NCI-H1105 treated with DMSO at 0.1 percent for 48 hours (cell line): ENCODE measurements around the gene APLP2.

ENCODE experiments used
- DNase-seq: peaks from one replicate; lab custom pipeline; 2025; lab: John Stamatoyannopoulos, UW

Gene APLP2

GRCh38 chr11:130146796-130147195 lies 77.1 kb downstream of the APLP2 start:
- no peak for DNase-seq

DNA sequence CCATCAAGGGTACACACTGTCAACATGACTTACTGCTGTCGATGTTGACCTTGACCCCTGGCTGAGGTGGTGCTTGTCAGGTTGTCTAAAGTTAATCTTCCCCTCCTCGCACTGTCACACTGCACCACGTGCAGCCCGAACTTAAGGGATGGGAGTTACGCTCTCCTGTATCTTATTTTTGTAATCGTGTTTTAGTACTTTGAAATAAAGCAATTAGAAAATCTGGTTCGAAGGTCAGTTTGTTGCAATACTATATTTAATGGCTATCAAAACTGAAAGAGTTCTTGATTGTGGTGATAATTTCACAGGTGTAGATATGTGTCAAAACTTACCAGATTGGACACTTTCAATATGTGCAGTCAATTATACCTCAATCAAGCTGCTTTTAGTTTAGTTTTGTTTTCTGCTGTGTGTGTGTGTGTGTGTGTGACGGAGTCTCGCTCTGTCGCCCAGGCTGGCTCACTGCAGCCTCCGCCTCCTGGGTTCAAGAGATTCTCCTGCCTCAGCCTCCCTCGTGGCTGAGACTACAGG lies 79.2 kb downstream of the APLP2 start:
- DNase-seq, result no peak

- no peak for DNase-seq
These were observed 81.1 kb downstream of the APLP2 start for GRCh38 chr11:130150790-130151189.

- DNase-seq, result no peak
These were observed 81.5 kb downstream of the APLP2 start for GRCh38 chr11:130151196-130151595.

DNA sequence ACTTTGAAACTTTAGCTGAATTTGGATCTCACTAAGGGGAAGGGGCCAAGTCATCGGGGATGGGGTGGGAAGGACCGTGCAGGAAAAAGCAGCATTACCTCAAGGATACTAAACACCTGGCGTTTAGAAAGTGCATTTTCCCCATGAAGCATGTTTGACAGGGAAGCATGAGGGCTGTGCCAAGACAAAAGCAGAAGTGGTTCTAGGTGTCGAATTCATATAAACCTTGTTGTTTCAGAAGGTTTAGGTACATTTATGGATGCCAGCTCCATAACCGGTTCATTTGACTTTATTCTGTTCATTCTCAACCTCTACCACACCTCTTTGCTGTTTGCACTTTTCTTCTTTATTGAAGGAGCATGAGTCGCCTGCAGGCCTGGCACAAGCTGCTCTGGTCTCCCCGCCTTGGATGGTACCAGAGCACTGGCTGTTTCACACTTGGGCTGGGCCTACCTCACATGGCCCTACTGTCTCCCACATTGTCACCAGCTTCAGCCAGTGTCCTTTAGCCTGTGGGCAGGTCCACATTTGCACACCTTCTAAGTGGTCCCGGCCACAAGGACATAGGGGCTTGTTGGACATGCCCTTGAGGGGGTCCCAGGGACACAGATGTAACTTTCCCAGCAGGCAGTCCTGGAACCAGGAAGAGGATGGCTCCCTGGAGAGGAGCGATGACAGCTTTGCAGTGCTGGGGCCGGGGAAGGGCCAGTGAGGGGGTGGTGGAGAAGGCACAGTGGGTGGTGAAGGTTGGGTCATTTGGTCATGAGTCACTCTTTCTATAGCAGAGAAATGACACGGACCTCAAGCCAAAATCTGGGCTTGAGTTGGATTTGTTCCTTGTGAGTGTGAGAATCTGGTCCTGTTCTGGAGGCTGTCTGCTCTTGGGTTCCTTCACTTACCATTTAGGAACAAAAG lies 86.7 kb downstream of the APLP2 start:
- DNase-seq, result no peak

DNA sequence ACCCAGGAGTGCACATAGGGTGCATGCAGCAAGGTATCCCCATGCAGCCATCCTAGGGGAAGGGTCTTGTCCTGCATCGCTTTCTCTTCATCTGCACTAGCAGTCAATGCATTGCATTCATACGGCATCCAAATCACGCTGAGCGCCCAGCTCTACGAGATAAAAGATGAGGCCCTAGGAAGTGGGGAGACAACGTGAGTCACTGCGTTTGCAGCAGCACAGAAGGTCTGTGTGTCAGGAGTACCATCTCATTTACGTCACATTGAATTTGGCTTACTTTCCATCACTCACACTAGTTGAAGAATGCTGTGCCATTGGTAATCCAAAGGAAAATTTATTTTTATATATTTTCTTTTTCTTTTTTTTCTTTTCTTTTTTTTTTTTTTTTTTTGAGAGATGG lies 87.4 kb downstream of the APLP2 start:
- DNase-seq, result no peak

GRCh38 chr11:130157840-130158239 lies 88.1 kb downstream of the APLP2 start:
- DNase-seq, result no peak

- no peak for DNase-seq
These were observed 89.4 kb downstream of the APLP2 start for GRCh38 chr11:130159139-130159538.

GRCh38 chr11:130159657-130160497 lies 90.2 kb downstream of the APLP2 start, which contains the start of gene ST14:
Gene ST14, plus strand, starts transcription at chr11:130159782. Its CDS starts 198 bp downstream, at chr11:130159980.
- DNase-seq, result peak; percentile 83

DNA sequence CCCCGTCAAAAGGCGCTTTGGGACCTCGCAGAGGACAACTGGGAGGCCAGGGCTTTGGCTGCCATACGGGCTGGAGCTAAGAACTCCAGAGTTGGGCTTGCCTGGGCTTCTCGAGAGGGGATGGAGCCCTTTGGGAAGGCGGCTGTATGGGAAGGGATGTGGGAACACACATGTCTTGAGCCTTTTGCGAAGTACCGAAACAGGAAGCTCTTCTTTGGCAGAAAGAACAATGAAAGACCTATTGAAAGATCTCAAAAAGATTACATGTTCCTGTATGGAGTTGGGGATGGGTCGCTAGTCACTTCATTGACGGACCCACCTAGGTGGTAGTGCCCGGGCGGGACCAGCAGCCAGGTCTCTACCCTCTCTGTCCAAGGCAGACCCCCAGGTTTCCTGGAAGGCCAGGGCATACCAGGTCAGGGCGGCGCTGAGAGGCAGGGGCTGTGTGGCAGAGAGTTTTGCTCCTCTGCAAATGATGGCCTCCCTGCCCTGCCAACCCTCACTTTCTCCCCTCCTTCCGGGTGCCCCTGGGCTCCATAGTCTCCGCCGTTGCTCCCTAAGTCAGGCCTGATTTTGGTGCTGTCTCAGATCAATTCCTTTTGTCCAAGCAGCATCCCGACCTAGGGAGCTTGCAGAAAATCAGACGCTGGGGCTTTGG lies 90.9 kb downstream of the APLP2 start:
- DNase-seq, result peak; percentile 39

DNA sequence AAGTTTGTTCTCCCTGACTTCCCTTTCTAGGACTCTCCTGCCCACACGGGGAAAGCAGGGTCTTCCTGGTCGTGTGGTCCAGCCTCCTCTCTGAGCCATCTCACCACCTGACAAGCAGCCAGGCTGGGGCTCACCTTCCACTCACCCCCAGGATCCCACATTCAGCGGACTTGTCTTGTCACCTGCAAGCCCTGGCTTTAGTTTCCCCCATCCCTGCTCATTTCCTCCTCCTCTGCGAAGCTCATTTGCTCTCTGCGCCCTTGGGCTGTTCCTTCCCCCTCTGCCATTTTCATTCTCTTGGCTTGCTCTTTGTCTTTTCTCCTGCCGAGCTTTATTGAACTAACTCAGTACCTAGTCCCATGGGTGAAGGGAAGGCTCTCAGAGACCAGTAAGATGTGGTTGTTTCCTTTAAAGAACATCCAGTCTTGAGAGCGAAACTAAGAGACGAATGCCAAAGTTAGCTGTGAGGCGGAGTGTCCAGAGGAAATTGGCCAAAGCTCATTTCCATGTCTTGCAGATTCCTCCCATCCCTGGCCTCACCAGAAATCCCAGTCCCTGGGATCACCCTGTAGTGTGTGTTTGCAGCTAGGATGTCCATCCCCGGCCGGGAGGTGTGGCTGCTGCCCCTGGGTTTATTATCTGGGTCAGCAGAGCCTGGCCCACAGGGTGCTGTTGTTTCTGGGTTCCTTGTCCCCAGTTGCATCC lies 91.9 kb downstream of the APLP2 start:
- DNase-seq, result no peak

DNA sequence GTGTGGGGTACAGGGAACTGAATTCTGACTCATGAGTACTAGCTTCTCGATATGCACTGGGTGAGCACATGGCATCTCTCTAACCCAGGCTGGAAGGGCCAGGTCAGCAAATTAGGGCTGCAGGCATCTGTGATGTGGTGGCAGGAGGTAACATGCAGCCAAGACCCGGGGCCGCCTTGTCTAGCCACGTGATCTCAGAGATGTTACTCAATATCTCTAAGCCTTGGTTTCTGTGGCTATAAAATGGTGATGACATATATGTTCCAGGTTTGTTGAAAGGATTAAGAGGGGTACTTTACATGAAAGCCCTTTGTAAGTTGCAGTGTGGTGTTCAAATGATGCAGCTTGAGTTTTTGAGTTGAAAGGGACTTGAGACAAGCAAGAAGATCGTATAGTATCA lies 93.0 kb downstream of the APLP2 start:
- DNase-seq, result no peak

DNA sequence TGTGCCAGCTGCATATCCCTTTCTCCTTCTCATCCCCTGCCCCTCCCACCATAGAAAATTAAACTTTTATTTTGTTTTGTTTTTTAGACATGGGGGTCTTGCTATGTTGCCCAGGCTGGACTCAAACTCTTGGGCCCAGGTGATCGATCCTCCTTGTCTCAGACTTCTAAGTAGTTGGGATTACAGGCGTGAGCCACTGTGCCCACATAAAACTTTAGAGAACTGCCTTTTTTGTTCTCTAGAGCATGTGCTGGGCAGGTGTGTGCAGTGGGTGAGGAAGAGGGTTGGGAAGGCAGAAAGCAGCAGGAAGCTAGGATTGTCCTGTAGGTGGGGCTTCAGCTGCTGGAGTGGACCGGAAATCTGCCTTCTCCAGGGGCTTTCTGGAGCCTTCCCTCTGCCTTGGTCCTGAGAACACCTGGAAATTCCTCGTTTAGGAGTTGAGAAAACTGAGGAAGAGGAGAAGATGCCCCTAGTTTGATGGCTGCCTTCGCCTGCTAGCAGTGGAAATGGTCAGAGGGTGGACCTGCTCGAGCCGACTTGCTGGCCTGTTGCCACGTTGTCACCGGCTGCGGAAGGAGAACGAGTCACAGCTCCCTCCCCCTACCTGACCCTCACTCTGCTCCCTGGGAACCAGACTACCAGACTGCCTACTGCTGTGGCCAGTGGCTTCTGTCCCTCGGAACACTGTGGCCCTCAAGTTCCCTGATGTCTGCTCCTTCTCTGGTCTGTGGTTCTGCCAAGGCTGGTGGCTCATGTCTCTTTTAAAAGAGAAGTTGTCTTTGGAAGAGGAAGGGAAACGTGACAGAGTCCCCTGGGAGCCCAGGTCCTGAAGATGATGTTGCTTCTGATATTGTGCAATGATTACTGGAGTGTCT lies 93.9 kb downstream of the APLP2 start:
- no peak for DNase-seq

DNA sequence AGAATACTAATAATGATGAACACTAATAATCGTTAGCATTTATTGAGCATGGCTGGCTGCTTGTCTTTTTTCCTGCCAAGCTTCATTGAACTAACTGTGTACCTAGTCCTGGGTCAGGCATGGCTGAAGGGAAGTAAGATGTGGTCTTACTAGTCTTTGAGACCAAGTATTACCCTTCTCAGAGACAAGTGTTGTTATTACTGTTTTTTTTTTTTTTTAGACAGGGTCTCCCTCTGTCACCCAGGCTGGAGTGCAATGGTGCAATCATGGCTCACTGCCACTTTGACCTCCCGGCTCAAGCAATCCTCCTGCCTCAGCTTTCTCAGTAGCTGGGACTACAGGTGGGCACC lies 94.5 kb downstream of the APLP2 start:
- no peak for DNase-seq

DNA sequence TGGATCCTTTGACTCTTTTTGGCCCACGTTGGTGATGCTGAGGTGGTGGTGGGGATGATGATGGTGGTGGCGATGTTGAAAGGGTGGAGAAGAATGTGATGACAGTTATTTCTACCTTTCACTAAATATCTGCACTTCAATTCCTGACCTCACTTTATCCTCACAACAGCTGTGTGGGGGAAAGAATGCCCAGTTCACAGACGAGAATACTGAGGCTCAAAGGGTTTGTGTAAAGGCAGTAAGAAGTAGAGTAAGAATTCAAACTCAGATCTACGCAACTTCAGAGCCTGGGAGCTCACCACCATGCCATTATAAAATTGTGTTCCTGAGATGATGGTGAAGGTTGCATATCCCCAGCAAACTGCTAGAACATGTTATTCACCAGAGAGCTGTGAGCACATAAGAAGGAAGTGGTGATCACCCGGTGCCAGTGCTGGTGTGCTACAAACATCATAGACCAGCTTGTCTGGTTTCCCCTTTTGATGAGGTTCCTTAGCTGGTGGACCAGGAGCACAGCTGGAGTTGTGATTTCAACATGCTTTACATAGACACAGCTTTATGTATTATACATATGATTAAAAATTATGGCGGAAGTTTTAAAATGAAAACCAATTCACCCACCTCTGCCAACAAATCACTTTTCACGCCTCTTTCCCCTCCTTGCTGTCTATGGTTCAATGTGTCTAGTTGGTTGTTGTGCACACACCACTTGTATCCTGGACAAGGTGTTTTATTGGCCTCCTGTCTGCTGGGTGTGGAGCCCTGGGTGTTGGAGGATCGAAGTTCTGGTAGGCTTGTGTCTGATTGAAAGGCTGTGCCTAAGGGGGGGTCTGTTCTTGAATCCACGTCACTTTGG lies 96.1 kb downstream of the APLP2 start:
- DNase-seq, result no peak

DNA sequence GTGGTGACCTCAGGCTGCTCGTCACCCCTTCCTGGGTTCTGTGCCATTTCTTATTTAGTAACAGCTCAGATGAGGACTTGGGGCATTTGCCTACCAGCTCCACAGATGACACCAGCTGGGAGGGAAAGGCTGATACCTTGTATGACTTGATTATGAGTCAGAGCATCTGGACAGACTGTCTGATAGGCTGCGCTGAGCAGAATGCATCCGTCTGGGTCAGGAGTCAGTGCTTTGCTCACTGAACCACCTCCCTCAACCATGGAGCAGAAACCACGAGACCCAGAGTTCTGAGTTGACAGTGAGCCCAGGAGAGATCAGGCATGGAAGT lies 96.7 kb downstream of the APLP2 start:
- no peak for DNase-seq

DNA sequence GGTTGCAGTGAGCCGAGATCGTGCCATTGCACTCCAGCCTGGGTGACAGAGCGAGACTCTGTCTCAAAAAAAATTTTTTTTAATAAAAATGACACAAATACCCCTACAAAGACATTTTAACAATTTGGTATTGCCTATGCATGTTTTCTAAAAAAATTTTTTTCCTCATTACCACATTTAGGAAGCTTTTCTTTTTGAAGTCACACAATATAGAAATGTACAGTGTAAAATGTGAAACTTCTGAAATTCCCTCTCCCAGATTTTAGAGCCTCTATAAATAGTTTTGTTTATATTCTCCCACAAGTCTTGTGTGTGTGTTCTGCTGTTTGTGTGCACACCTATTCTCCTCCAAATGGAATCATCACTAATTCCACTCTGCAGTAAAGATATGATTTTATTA lies 97.5 kb downstream of the APLP2 start:
- DNase-seq, result no peak

DNA sequence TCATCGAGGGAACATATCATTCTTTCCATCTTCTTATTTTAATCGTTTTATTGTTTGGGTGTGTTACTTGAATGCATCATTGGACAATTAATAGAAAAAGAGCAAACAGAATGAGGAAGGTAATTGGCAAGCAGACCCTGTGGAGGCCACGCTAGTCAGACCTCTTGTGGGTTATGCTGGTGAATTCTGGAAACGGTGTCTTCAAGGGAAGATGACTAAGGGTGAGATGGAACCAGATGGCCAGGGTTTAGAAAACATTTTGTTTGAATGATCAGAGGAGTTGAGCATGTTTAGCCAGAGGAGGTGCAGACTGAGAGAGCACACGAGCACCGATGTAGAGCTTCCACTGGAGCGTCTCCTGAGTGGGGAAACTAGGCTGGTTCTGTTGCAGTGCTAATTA lies 98.4 kb downstream of the APLP2 start:
- no peak for DNase-seq

- DNase-seq, result no peak
These were observed 100.7 kb downstream of the APLP2 start for GRCh38 chr11:130170345-130170744.

DNA sequence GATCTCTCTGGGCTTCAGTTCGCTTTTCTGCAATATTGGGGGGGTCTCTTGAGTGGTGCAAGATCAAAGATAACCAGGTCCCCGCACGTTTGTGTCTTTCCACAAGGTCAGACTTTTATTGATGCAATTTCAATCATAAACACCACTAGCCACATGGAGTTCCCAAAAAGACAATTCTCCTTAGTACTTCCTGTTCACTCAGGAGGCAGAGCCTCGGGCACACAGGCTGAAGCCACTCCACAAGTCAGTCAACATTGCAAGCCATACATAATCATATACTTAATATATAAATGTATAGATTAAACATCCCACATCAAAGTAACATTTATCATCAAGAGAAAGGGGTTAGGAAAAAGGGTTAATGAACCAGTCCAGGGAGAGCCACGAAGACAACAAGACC lies 101.8 kb downstream of the APLP2 start:
- DNase-seq, result no peak
